LNCaP clone FGC (cell line): ENCODE measurements around the gene OLFML2B.

Experiments
- DNase-seq: peaks from one replicate; pipeline ENCODE4 v3.0.0-alpha.2; 2011; ENCODE audit warnings: low read depth
- H3K4me3 ChIP-seq: 2 replicates; pipeline ENCODE4 v1.5.1; 2011; ENCODE audit warnings: mild to moderate bottlenecking, low read depth, low read length, control low read depth
- CTCF ChIP-seq: IDR thresholded peaks from 2 replicates; pipeline ENCODE4 v1.5.1; 2012; ENCODE audit warnings: mild to moderate bottlenecking; ENCODE audit not compliant: control insufficient read depth, insufficient read depth; ENCODE audit errors: extremely low read depth

The OLFML2B gene

GRCh38 chr1:161940866-161941591, 82.6 kb downstream of the OLFML2B start:
- no peak for TF ChIP-seq CTCF
- no peak overlapping the region for H3K4me3 ChIP-seq
- no peak for DNase-seq

GRCh38 chr1:161936786-161937185, 86.9 kb downstream of the OLFML2B start:
- H3K4me3 ChIP-seq: no peak overlapping the region
- TF ChIP-seq CTCF: no peak
- DNase-seq: no peak

- H3K4me3 ChIP-seq: no peak overlapping the region
- no peak for TF ChIP-seq CTCF
- DNase-seq: no peak
These were observed 88.4 kb downstream of the OLFML2B start for GRCh38 chr1:161935264-161935663.

GRCh38 chr1:161933592-161934588, 89.8 kb downstream of the OLFML2B start:
- H3K4me3 ChIP-seq: no peak overlapping the region
- no peak for DNase-seq
- TF ChIP-seq CTCF: no peak
